Muscle layer of colon (tissue), 2 donors: ENCODE results near the gene C4orf46.

Source experiments
- H3K27ac ChIP-seq: one replicate; pipeline ENCODE4 v1.7.0; 2013; ENCODE audit warnings: low read depth, mild to moderate bottlenecking, low read length, moderate library complexity
- H3K27me3 ChIP-seq, 2 donors: one replicate each; pipeline ENCODE4 v1.7.0; 2013; ENCODE audit warnings: low read length in 2 of 2, mild to moderate bottlenecking in 2 of 2; ENCODE audit not compliant: insufficient read depth in 2 of 2, control insufficient read depth in 1 of 2
- H3K36me3 ChIP-seq: one replicate; pipeline ENCODE4 v1.7.0; 2013; ENCODE audit warnings: mild to moderate bottlenecking, low read length; ENCODE audit not compliant: insufficient read depth
- H3K4me1 ChIP-seq: one replicate; pipeline ENCODE4 v1.7.0; 2013; ENCODE audit warnings: mild to moderate bottlenecking, low read length; ENCODE audit not compliant: insufficient read depth
- H3K4me3 ChIP-seq, 2 donors: one replicate each; pipeline ENCODE4 v1.7.0; 2013; ENCODE audit warnings: low read length in 2 of 2, low read depth in 1 of 2, mild to moderate bottlenecking in 1 of 2, moderate library complexity in 1 of 2
- H3K9ac ChIP-seq: one replicate; pipeline ENCODE4 v1.7.0; 2013; ENCODE audit warnings: low read length
- H3K9me3 ChIP-seq: one replicate; pipeline ENCODE4 v1.7.0; 2013; ENCODE audit warnings: mild to moderate bottlenecking, low read length
- donor health status: abdominal sarcoma.
- donor health status: Adenocarcinoma of cecum.

C4orf46 gene

GRCh38 chr4:158649111-158649680 is 22.5 kb downstream of the C4orf46 start:
- no peaks in the 10 kb centered on the region for H3K9me3 ChIP-seq
- no peak overlapping the region for H3K9ac ChIP-seq
- no peaks in the 10 kb centered on the region for H3K27me3 ChIP-seq
- H3K27ac ChIP-seq, result no peak overlapping the region
- H3K4me1 ChIP-seq, result no peaks in the 10 kb centered on the region
- no peak overlapping the region for H3K4me3 ChIP-seq
- H3K36me3 ChIP-seq, result no peaks in the 10 kb centered on the region

- no peak overlapping the region for H3K27ac ChIP-seq
- no peak overlapping the region for H3K9ac ChIP-seq
- no peaks in the 10 kb centered on the region for H3K36me3 ChIP-seq
- no peaks in the 10 kb centered on the region for H3K9me3 ChIP-seq
- H3K27me3 ChIP-seq, result no peaks in the 10 kb centered on the region
- no peaks in the 10 kb centered on the region for H3K4me1 ChIP-seq
- no peak overlapping the region for H3K4me3 ChIP-seq
Measured at GRCh38 chr4:158644760-158645159, 26.9 kb downstream of the C4orf46 start.

- H3K4me1 ChIP-seq, result no peaks in the 10 kb centered on the region
- H3K27ac ChIP-seq, result no peak overlapping the region
- no peaks in the 10 kb centered on the region for H3K9me3 ChIP-seq
- H3K36me3 ChIP-seq, result no peaks in the 10 kb centered on the region
- no peak overlapping the region for H3K9ac ChIP-seq
- H3K27me3 ChIP-seq, result no peaks in the 10 kb centered on the region
- no peak overlapping the region for H3K4me3 ChIP-seq
Measured at GRCh38 chr4:158644356-158644755, 27.3 kb downstream of the C4orf46 start.

GRCh38 chr4:158636619-158637018 is 35.1 kb downstream of the C4orf46 start:
- no peaks in the 10 kb centered on the region for H3K9me3 ChIP-seq
- no peaks in the 10 kb centered on the region for H3K27me3 ChIP-seq
- no peaks in the 10 kb centered on the region for H3K4me1 ChIP-seq
- H3K27ac ChIP-seq, result no peak overlapping the region
- no peak overlapping the region for H3K4me3 ChIP-seq
- H3K9ac ChIP-seq, result no peak overlapping the region
- no peaks in the 10 kb centered on the region for H3K36me3 ChIP-seq

- H3K36me3 ChIP-seq, result no peaks in the 10 kb centered on the region
- H3K9ac ChIP-seq, result no peak overlapping the region
- H3K9me3 ChIP-seq, result no peaks in the 10 kb centered on the region
- no peaks in the 10 kb centered on the region for H3K4me1 ChIP-seq
- H3K27ac ChIP-seq, result no peak overlapping the region
- no peaks in the 10 kb centered on the region for H3K27me3 ChIP-seq
- H3K4me3 ChIP-seq, result no peak overlapping the region
Measured at GRCh38 chr4:158630893-158631292, 40.8 kb downstream of the C4orf46 start.

- H3K27ac ChIP-seq, result no peak overlapping the region
- no peaks in the 10 kb centered on the region for H3K4me1 ChIP-seq
- H3K27me3 ChIP-seq, result no peaks in the 10 kb centered on the region
- H3K9me3 ChIP-seq, result no peaks in the 10 kb centered on the region
- H3K4me3 ChIP-seq, result no peak overlapping the region
- H3K36me3 ChIP-seq, result no peaks in the 10 kb centered on the region
- no peak overlapping the region for H3K9ac ChIP-seq
Measured at GRCh38 chr4:158625544-158625943, 46.1 kb downstream of the C4orf46 start.

- H3K36me3 ChIP-seq, result no peaks in the 10 kb centered on the region
- H3K27ac ChIP-seq, result no peak overlapping the region
- no peak overlapping the region for H3K4me3 ChIP-seq
- no peaks in the 10 kb centered on the region for H3K4me1 ChIP-seq
- no peaks in the 10 kb centered on the region for H3K27me3 ChIP-seq
- H3K9ac ChIP-seq, result no peak overlapping the region
- H3K9me3 ChIP-seq, result no peaks in the 10 kb centered on the region
Measured at GRCh38 chr4:158624889-158625478, 46.7 kb downstream of the C4orf46 start.

- no peak overlapping the region for H3K27ac ChIP-seq
- H3K4me3 ChIP-seq, result no peak overlapping the region
- no peak overlapping the region for H3K9ac ChIP-seq
- no peaks in the 10 kb centered on the region for H3K27me3 ChIP-seq
- no peaks in the 10 kb centered on the region for H3K36me3 ChIP-seq
- no peaks in the 10 kb centered on the region for H3K9me3 ChIP-seq
- H3K4me1 ChIP-seq, result no peaks in the 10 kb centered on the region
Measured at GRCh38 chr4:158622251-158622650, 49.4 kb downstream of the C4orf46 start.

GRCh38 chr4:158621729-158622128 is 50.0 kb downstream of the C4orf46 start:
- H3K4me3 ChIP-seq, result no peak overlapping the region
- no peaks in the 10 kb centered on the region for H3K36me3 ChIP-seq
- no peak overlapping the region for H3K27ac ChIP-seq
- H3K4me1 ChIP-seq, result no peaks in the 10 kb centered on the region
- no peaks in the 10 kb centered on the region for H3K9me3 ChIP-seq
- H3K27me3 ChIP-seq, result no peaks in the 10 kb centered on the region
- H3K9ac ChIP-seq, result no peak overlapping the region

GRCh38 chr4:158617956-158618355 is 53.7 kb downstream of the C4orf46 start:
- H3K27me3 ChIP-seq, result no peaks in the 10 kb centered on the region
- H3K4me1 ChIP-seq, result no peaks in the 10 kb centered on the region
- H3K9me3 ChIP-seq, result no peaks in the 10 kb centered on the region
- no peak overlapping the region for H3K27ac ChIP-seq
- H3K9ac ChIP-seq, result no peak overlapping the region
- no peak overlapping the region for H3K4me3 ChIP-seq
- no peaks in the 10 kb centered on the region for H3K36me3 ChIP-seq
